Activated CD8-positive, alpha-beta memory T cell treated with anti-CD3 and anti-CD28 coated beads, Interleukin-2, amount 50 U/mL, for 1 hour (primary cell): ENCODE results near the gene UFC1.

Experiments
- DNase-seq: peaks from one replicate; pipeline ENCODE4 v3.0.0-alpha.2; 2020; ENCODE audit errors: extremely low read depth

The UFC1 gene

DNA sequence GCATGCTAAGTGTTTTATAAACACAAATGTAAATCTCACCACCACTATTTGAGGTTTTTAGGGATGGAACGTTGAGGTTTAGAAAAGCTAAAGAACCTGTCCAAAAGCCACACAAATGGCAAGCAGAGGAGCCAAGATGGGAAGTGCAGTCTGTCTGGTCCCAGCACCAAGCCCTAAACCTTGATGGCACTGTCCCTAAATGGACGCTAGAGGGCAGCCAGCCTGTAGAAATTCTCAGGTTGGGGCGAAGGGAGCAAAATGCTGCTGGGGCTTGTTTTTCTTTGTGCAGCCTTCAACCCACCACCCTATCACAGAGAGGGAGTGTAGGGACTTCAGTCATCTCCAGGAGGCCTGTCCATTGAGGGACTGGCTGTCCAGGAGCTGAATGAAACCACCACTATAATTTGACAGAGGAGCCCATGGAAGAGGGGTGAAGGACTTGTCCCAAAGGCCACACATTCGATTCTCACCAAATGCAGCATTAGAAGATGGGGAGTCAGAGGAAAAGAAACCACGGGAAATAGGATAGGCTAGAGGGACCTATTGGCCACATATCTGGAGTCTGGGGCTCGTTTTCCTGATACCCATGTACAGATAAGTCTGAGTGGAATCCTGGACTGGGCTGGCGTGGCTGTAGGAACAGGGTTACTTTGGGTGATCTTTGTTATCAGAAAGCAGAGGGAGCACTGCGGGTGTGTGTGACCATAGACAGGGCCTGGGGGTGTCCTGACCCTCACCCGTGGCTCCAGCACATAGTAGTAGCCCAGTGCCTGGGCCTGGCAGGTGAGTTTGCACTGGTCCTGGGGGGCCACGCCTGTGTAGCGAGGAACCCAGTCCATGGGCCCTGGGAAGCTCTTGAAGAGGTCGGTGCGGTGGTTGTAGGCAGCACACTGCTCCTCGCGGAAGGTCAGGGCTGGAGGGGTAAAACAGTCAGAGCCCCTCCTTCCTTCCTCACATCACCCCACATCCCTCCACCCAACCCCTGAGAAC lies 39.0 kb downstream of the UFC1 start:
- peak; percentile 36 for DNase-seq

DNA sequence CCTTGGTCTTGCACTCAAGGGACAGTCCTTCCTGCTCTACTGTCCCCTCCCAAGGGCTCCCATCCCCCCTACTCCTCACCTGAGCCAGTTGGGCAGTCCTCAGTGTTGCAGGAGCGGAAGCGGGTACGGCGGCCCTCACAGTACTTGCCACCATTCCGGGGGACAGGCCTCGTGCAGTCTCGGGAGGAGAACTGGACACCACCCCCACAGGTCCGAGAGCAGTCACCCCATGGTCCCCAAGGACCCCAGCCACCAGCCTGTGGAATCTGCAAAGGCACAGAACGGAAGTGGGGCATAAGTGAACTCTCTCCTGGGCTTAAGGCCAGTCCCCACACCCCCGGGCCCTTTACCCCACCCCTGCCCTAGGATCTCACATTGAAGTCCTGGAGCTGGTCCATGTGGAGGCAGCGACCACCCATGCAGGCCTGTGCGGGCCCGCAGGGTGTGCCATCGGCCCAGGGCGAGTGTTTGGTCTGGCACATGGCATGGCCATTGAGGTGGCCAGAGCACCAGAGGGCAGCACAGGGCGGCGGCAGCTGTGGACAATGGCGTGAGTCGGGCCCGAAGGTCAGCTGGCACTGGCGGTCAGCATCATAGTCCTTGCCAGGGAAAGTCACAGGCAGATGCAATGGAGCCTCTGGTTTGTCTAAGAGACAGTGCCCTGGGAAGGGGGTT lies 39.9 kb downstream of the UFC1 start:
- DNase-seq = no peak

DNA sequence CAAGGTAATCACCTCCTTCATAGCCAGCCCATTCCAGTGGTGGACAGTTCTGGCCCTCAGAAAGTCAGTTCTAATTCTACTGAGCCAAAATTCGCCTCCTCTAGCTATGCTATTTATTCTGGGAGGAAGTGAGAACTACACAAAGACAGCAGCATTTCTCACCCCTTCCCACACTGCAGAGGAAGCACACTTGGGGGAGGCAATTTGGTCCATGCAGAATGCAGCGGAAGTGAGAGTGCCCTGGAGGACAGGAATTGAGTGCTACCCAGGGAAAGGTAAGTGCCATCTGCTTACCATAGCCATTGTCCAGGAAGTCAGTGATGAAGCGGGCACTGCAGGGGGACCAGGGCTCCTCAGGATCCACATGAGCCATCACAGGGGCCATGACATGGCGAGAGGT lies 41.4 kb downstream of the UFC1 start:
- no peak for DNase-seq

DNA sequence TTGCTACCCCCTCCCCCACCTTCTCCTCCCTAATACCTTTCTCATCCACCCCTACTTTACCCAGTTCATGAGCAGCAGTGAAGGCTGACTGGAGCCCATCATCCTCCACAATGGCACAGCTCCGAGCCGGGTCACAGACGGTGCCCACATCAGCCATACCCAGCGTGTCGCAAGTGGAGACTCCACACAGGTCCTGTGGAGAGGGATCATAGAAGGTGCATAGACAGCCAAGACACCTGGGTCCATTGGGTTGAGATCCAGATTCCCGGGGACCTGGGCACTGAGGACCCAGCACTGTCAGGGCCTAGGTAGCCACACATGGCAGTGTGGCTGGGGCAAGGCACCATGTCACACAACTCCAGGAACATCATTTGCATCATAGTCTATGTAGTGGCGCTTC lies 42.3 kb downstream of the UFC1 start:
- no peak for DNase-seq

DNA sequence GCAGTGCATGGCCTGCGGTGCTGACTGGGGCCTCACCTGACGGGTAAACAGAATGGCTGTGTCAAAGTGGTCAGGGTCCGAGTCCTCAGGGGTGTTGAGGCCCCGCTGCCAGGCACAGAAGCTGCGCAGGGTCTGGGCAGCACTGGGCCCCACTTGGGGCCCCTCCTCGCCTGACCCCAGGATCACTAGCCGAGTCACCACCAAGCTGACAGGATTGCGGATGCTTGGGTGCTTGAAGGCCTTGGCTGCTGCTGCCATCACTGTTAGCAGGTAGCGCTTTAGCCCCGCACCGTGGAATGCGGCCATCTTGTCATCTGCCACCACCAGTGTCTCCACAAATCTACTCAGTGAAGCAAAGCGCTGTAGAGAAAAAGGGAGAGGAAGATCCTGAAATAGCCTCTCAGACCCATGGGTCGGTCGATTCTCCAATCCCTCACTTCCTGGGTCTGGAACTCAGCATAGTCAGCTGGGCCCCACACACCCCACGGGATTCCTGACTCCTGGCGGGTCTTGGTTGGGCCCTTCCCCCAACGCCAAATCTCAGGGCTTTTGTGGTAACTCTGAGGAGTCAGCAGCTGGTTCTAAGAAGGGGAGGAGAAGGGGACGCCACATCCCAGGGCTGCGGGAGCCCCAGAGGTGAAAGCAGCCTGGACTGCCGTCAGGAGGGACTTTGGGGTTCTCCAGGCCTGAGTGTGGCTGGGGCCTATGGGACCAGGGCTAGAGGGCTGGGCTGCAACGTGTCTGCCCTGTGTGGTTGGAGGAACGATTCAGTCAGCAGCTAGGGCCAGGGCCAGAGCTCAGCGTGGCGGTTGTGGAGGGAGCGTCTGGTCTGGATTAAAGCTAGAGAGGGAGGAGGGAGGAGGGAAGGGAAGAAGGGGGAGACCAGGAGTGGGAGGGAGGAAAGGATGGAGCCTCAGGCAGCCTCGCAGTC lies 43.0 kb downstream of the UFC1 start:
- DNase-seq = no peak

DNA sequence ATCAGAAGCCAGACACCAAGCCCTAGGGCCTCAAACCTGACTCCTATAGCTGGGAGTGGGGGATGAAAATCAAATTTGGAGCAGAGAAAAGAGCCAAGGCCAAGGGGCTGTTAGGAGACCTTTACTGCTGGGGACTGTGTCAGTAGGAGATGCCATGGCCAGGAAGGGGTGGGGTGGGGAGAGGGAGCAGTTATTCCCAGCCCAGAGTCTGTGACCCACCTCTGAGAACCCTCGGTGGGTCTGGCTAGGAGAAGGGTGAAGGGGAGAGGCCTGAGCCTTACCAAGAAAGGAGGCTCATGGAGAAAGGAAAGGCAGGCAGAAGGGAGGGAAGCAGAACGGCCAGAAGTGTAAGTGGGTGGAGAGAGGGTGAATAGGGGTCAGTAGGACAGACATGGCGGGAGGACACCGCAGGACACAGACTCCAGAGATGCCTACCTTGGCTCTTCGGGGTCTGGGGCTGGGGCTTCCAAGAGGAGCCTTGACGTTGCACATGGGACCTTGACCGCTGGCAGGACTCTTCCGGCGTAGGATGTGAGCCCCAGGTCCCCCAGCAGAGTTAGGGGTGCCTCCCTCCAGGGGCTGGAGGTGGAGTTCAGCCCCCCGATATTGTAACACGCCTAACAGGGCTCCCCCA lies 43.9 kb downstream of the UFC1 start:
- DNase-seq = no peak

DNA sequence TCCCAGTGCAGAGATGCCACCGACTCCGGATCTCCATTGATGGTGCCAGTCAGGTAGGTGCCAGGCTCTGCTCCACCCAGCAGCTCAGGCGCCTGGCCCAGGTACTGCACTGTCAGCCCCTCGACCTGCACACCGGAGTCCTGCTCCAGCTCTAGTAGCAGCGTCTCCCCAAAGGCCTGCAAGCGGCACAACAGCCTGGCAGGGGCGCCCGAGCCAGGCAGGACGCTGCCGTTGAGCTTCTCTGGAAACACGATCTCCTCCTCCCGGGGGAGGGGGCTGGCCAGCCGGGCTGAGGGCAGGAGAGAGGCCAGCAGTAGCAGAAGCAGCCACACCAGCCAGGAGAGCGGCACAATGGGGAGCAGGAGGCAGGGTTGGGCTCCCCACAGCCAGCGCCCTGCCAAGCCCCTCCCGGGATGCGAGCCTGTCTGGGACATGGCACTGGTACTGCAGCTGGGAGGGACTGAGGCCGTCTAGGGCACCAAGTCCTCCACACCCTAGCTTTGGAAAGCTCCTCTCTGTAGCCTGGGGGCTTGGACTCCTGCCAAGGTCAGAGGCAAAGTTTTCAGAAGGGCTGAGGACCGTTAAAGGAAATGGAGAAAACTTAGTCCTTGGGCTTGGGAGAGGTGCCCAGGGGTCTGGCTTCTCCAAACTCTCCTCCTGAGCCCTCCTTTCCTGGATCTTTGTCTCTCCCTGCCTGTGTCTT lies 44.6 kb downstream of the UFC1 start:
- DNase-seq = no peak

DNA sequence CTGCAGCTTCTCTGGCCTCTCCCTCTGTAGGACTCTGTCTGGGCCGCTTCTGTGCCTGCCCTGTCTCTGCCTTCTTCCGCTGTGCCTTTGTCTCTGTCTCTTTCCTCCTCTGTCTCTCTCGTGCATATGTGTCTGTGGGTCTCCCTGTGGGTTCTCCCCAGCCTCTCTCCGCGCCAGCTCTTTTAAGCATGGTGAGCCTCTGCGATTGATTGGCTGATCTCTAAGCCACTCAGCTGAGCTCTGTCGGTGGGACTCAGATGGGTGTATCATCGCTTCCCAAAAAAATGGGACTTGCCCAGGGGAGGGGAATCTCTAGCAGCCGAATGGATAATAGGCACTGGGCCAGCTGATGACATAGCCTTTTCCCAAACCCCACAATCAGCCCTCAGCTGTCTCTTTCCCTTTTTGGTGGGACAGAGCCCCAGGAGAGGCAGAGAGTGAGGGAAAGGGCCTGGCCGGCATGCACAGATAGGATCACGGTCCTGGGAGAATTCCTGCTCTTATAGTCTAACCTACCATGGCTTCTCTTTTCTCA lies 45.2 kb downstream of the UFC1 start, which contains the start of gene ADAMTS4:
ADAMTS4 (minus strand) TSS at position 158 of the 535 bp plus-strand sequence. CDS start 427 bp downstream, outside the sequence.
- no peak for DNase-seq

DNA sequence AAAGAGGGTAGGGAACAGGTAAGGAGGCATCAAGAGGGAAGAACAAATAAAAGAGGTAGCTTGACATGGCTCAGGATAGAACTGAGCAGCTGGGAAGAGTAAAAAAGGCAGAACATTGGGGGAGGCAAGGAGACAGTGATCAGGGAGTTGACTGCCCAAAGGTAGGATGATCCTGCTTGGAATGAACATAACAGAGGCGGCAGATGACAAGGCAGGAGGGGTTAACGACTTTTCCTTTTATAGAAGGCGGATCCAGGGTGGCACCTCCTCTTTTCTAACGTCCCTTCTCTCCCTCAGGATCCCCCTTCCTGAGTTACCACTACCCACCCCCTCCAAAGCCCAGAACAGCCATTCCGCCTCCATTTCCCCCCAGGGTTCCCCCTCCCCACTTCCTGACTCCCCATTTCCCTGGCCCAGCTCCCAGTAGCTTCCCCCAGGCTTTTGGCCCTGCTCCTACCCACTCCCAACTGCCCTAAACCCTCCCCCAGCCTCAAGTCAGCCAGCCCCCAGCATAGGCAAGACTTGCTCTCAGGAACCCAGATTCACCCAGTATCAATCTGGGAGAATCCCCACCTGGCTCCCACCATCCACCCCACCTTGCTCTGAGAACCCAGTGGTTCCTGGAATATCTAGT lies 45.8 kb downstream of the UFC1 start:
- DNase-seq = no peak

DNA sequence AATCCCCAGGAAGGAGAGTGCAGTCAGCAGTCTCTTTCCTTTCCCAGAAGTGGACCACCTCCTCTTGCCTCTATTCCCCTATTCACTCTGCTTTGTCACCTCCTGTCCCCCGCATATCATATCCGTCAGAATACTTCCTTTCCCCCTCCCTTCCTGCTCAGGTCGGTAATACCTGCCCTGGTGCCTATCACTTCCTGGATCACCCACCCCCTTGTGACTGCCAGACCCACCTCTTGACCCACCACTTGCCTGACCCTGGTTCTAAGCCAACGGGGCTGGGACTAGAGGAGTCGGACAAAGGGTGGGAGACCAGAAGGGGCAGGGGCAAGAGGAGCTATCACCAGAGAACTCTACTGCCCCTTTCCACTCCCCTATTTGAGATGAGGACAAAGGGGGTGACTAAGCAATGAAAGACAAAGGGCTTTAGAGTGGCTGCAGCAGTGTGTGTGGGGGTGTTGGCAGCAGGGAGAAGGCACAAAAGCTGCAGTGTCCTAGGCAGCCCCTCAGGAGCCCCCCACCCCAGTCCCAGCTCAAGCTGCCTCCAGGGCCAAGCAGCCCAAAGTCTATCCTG lies 46.7 kb downstream of the UFC1 start:
- DNase-seq = no peak

DNA sequence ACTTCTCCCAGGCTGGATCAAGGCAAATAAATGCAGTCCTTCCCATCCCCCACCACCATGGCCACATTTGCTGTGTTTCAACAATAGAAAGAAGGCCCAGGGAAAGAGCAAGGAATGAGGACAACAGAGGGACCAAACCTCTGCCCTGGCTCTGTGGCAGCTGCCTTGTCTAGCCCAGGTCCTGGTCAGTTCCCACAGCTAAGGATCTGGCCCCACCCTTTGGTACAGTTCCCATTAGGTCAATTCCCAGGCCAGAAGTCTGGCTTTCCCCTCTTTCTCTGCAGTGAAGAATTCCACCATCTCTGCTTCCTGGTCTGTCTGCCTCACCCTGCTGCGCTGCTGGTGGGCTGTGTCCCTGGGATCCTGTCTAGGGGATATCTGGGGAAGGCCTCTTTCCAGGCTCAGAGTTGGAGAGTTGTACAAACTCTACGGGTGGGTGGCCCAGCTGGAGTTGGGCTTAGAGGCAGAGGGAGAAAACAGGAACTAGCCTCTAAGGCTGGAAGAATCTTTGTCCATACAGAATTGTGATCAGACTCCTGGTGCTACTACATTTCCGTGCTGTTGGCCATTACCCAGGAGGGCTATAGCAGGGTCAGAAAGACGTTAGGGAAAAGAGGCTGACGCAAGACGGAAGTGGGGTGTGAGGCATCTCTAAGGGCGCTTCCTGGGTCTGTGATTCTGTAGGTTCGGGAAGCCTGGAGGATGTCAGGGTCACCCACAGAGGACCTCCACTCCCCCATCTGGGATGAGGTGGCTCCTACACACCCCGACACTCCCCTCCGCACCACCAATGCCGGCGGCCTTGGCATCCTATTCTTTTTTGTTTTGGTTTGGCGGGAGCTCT lies 47.4 kb downstream of the UFC1 start:
- DNase-seq = no peak

DNA sequence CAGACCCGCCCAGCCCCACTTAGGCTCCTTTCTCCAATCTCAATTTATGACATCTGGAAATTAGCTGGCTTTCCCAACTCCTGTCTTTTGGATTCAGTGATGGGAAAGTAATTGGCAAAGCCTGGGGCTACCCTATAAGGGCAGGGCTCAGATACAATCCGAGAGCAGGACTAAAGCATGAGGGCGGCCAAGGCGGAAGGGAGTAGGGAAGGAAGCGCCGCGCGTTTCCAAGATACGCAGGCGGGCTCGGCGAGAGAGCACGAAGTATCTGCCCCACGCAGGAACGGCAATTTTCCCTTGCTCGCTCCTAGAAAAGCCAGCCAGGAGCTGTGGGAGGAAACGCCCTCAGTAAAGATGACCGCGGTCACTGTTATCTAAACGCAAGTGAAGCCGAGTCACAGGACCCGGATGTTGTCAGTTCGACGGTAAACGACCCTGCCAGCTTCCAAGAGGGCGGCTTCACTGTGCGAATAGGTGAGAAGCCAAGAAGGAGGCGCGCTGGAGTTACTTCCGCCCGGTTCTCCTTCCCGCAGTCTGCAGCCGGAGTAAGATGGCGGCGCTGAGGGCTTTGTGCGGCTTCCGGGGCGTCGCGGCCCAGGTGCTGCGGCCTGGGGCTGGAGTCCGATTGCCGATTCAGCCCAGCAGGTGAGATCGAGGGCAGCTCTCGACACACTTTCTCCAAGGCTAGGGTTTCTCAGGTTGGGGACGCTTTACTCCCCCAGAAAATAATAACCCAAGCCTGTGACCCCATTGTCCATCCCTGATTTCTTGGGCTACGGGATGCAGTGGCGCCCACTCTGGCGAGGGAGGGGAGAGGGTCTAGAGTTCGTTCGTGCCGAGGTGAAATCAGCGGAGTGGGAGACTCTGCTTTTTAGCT lies 48.3 kb downstream of the UFC1 start, which contains the start of gene NDUFS2:
NDUFS2 (plus strand) TSS at position 532 of the 877 bp plus-strand sequence; CDS start at position 551, 19 bp downstream.
- peak; percentile 98 for DNase-seq

DNA sequence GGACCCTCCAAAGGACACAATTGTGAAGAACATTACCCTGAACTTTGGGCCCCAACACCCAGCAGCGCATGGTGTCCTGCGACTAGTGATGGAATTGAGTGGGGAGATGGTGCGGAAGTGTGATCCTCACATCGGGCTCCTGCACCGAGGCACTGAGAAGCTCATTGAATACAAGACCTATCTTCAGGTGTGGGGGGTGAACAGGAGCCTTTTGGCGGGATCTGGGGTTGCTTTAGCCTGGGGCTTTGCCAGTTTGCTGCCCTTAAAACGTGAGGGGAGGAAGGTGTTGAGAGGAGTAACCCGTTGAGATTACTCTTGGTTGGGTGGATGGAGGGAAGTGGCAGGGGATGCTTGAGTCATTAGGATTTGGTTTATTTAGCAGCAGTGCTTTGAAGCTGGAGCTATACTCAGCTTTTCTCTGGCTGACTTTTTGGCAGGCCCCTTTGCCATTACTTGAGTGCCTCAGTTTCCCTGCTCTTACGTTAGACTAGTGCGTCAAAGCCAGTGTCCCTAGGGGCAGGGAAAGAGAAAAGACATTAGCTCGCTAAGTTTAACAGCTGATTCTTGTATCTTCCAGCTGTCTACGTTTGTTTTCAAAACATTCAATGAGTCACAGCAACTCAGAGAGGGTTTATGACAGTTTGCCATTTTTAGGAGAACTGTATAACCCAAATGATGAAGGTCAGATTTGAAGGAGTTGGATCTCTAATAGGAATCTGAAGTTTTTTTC lies 52.8 kb downstream of the UFC1 start:
- no peak for DNase-seq

DNA sequence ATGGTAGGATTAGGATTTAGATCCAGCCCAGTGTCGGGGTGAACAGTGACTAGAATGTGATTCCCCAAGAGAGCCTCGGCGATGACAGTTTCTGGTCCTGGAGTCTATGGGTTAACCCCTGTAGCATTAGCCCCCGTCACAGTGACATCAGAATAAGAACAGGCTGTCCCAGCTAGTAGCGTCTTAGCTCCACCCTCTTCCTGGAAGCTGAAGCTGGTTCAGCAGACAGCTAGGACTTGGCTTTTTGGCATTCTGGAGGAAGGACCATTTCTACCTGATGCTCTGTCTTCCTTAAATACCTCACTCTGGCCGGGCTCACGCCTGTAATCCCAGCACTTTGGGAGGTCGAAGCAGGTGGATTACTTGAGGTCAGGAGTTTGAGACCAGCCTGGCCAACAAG lies 53.4 kb downstream of the UFC1 start:
- DNase-seq = no peak
